ENCODE data around the gene WWOX.

Gene WWOX

DNA sequence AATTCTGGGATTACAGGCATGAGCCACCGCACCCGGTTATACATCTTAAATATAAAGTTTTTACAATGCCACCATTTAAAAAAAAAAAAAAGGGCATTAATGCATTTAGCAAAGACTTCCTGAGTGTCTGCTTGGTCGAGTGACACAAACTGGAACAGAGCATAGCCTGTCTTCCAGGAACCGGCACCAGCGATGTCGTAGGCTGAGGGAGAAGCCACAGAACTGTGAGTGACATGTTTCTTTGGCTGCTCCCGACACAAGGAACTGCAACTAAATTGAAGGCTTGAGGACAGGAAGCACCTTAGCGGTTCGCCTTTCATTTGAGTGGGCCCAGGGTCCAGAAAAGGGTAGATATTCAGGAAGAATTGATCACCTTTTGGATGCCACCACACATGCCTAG is 783.3 kb downstream of the WWOX start:
- TF ChIP-seq CTCF (IDR thresholded peaks at IDR 0.05; ENCODE audit: control extremely low read depth, extremely low read depth, low read depth, missing control alignments), result no peak
- no peak for DNase-seq (ENCODE audit: extremely low spot score)
- CTCF ChIA-PET, result no interaction called here
- POLR2A ChIA-PET, result no interaction called here

DNA sequence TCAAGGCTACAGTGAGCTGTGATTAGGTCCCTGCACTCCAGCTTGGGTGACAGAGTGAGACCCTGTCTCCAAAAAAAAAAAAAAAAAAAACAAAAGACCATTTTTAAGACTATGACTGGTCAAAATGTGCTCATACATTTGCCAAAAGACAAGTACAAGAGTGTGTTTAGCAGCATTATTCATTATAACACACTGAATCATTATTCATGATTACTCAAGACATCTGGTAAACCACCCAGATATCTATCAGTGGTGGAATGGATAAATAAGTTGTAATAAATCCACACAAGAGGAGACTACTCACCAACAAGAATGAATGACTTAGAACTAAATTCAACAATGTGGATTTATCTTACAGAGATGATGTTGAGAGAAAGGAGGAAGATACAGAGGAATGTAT is 784.8 kb downstream of the WWOX start:
- no peak for TF ChIP-seq CTCF (IDR thresholded peaks at IDR 0.05; ENCODE audit: control extremely low read depth, extremely low read depth, low read depth, missing control alignments)
- DNase-seq (ENCODE audit: extremely low spot score), result no peak
- CTCF ChIA-PET, result no interaction called here
- POLR2A ChIA-PET, result no interaction called here

- ChIA-PET POLR2A (no interaction called here), CTCF (no interaction called here)
- DNase-seq (ENCODE audit: extremely low spot score), result no peak
- no peak for TF ChIP-seq CTCF (IDR thresholded peaks at IDR 0.05; ENCODE audit: control extremely low read depth, extremely low read depth, low read depth, missing control alignments)
Measured at GRCh38 chr16:78889346-78889745, 789.9 kb downstream of the WWOX start.

DNA sequence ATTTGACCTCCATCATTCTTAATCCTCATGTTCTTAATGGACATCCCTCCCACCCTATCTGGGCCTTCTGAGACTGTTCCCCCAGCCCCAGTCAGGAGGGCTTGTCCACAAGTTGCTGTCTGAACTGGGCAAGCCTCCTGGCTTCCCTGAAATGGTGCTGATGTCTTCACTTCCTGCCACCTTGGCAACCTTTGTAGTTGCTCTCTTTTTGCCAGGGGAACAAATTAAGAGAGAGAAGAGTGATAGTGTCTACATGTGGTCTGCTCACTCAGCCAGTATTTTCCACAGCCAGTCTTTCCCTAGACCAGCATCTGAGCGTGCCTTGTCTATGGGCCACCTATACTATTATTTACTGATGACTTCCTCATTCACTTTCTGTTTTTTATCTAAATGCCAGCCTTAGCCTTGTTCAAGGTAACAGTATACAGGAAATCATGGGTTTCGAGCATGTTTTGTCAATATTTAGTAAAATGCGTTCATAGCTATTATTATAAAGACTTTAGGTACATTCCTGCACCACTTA is 791.0 kb downstream of the WWOX start:
- DNase-seq (ENCODE audit: extremely low spot score), result no peak
- TF ChIP-seq CTCF (IDR thresholded peaks at IDR 0.05; ENCODE audit: control extremely low read depth, extremely low read depth, low read depth, missing control alignments), result no peak
- ChIA-PET POLR2A (no interaction called here), CTCF (no interaction called here)

- no peak for TF ChIP-seq CTCF (IDR thresholded peaks at IDR 0.05; ENCODE audit: control extremely low read depth, extremely low read depth, low read depth, missing control alignments)
- ChIA-PET POLR2A (no interaction called here), CTCF (interaction anchor here (1.3 kb wide), 1 partner anchor 27 kb away, joined by 3 read pairs; no protein-coding TSS in a partner anchor)
- DNase-seq (ENCODE audit: extremely low spot score), result no peak
Measured at GRCh38 chr16:78892951-78893733, 793.7 kb downstream of the WWOX start.

DNA sequence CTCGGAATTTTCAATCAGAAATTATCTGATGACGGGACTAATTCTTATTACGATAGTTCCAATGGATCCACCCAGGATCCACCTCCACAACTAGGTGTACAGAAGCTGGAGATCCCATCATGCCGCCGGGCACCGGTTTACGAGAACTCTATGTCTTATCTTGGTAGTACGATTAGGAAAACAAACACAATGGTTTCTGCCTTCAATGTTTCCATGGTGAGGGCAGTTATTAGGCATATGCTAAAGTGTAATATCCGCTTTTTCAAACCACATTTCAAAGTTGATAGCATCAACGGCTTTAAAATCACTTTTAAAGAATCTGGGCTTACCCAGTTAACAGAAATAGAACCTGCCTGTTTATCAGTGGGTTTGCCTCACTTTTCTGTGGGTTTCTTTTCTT is 795.4 kb downstream of the WWOX start:
- DNase-seq (ENCODE audit: extremely low spot score), result no peak
- TF ChIP-seq CTCF (IDR thresholded peaks at IDR 0.05; ENCODE audit: control extremely low read depth, extremely low read depth, low read depth, missing control alignments), result no peak
- CTCF ChIA-PET, result no interaction called here
- POLR2A ChIA-PET, result no interaction called here
